Measurements from ENCODE around the gene PIGH. TPM values are rescaled to one million over a fixed set of nuclear protein-coding genes. Genes with fewer than 3 reads are reported as not detected.
"Not testable (repeated sequence)": the region's sequence is repeated elsewhere in the genome, so short reads cannot be mapped to it uniquely, and the experiment has no call there.

PIGH gene
- total RNA-seq, 1 donor from 2014 or later: 12.0 TPM

DNA sequence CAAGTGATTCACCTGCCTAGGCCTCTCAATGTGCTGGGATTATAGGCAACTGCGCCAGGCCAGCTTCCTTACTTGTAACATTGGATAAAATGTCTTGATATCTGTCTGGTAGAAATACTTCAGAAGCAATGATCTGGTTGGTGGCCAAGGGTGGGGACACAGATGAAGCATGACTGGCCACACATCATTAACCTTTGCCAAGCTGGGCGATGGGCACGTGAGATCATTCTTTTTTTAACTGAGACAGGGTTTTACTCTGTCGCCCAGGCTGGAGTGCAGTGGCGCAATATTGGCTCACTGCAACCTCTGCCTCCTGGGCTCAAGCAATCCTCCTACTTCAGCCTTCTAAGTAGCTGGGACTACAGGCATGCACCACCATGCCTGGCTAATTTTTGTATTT, 35.8 kb downstream of the PIGH start:
- no peak for ATAC-seq (ENCODE audit: poor library complexity)
- DNase-seq: no peak
- intact Hi-C loops (cut with DNase I): no loop called here

DNA sequence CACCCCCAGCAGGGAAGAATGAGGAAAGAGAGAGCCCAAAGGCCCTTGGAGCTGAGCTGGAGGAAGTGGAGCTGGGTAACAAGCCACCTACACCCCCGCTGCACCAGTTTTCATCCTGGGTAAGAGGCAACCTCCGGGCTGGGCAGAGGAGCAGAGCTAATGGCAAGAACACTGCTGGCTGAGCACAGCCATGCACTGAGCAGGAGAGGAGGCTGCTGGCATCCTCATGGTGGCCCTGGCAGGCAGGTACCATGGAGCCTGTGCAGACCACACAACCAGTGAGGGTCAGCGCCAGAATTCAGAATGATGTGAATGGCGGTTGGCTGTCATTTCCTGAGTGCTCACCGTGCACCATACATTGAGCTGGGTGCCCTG, 37.3 kb downstream of the PIGH start:
- no peak for DNase-seq
- ATAC-seq (ENCODE audit: poor library complexity): no peak
- intact Hi-C loops (cut with DNase I): no loop called here

DNA sequence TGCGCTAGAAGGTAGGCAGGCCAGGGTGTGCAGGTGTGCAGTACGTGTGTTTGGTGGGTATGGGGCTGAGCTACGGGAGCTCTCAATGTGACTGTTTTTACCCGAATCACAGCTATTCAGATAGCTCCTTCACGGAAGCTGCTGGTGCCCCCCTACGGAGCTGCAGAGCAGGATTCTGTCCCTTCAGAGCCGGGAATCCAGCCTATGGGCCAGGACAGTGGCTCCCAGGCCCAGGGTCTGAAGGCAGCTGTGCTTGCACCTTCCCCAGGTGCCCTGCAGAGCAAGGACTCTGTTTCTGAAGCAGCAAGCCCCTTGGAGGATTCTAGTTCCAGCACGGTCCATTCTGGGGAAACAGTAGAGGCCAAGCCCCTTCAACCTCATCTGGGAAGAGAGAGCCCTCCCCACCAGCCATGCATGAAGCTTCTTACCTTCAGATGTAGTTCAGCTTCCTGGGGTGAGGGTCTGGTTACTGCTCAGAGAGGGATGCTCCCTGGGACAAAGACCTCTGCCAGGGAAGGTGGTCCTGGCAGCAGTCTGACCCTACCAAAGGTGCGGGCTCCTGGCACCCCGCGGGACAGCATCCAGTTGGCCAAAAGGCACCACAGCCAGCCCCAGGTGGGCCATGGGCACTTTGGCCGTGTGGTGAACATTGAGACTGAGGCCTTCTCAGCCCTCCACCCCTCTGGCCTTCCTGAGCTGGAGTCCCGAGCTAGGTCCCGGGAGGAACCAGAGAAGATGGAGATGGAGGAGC, 37.9 kb downstream of the PIGH start:
- intact Hi-C loops (cut with DNase I): no loop called here
- no peak for ATAC-seq (ENCODE audit: poor library complexity)
- no peak for DNase-seq

DNA sequence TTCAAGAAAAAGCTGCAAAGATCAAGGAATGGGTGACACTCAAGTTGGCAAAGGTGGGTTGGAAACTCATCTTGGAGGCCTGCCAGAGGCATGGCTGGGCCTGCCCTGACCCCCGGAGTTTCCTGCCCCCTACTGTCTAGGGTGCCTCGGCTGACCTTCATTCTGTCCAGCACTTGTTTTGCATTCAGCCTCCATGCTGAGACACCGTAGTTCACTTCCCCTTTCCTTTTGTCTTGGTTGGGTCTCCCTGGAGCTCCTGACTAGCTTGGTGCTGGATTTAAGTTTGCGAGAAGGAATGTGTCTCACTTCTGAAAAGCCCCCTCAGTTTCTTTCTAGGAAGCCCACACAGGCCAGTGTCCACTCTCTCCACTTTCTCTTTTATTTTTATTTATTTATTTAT, 40.4 kb downstream of the PIGH start:
- intact Hi-C loops (cut with DNase I): no loop called here
- DNase-seq (no peak), ATAC-seq (ENCODE audit: poor library complexity) (no peak)

DNA sequence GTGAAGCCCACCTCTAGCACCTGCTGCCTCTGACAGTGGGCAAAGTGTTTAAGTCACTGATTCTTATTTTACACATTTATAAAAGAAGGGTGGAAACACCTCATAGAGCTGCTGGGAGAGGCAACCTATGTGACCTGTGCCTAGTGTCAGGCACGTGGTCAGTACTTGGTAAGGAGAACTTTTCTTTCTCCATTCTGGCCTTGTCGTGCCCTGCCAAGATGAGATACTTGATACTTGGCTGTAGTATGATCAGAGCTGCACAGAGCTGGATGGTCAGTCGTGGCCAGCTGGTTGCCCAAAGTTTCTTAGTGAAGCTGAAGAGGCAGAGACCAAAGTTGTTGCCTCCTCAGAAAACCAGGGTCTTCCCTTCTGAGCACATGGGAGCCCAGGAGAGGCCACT, 42.4 kb downstream of the PIGH start:
- ATAC-seq (ENCODE audit: poor library complexity): no peak
- intact Hi-C loops (cut with DNase I): no loop called here
- no peak for DNase-seq

DNA sequence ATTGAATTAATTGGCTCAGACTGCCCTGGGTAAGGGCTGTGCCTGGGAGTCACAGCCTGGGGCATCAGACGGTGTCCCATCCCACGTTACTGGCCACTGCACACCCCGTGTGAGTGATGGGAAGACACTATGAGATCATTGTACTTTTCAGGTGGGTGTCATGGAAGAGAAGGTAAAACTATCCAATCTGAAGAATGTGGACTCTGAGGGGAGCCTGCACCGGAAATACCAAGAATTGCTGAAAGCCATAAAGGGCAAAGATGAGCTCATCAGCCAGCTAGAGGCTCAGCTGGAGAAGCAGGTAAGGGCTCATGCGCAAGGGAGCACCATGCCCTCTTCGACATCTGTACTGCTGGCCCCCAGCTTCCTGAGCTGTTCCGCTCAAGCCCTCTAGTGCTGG, 43.0 kb downstream of the PIGH start:
- no peak for ATAC-seq (ENCODE audit: poor library complexity)
- no peak for DNase-seq
- intact Hi-C loops (cut with DNase I): no loop called here

DNA sequence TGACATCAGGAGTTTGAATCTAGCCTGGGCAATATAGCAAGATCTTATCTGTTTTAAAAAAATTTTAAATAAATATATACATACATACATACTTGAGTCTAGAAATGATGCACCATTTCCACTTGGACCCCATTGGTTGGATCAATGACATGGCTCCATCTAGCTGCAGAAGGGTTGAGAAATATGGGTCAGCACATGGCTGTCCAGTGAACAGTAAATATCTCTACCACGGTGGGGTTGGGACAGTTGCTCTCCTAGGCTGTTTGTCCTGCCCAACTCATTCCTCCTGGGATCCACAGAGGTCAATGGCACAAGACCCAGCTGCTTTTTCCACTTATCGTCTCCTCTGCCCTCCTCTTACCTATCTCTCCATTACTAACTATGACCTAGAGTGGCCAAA, 43.4 kb downstream of the PIGH start:
- ATAC-seq (ENCODE audit: poor library complexity): no peak
- no peak for DNase-seq
- intact Hi-C loops (cut with DNase I): no loop called here

DNA sequence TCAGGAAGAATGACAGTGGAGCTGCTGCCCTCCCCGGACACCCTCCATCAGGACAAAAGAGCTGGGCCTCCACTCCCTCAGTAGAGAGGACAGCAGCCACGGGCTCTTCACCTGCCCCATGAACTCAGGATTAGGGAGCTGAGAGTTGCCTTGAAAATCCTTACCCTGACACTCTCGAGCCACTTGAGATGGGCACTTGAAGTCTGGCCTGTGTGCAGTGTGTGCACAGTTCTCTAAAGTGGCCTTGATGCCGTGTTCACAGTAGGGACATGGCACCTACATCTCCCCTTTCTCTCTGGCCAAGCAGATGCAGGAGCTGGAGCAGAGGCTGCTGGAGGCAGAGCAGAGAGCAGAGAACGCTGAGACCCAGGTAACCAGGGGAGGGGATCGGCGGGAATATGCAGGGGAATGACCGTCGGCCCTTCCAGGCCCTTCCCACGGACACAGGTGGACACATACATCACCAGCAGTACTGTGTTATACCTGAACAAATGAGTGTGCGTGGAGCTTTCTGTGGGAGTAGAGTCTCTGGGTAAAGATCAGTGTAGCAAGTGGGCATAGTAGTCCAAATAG, 44.5 kb downstream of the PIGH start:
- no peak for ATAC-seq (ENCODE audit: poor library complexity)
- intact Hi-C loops (cut with DNase I): no loop called here
- no peak for DNase-seq

DNA sequence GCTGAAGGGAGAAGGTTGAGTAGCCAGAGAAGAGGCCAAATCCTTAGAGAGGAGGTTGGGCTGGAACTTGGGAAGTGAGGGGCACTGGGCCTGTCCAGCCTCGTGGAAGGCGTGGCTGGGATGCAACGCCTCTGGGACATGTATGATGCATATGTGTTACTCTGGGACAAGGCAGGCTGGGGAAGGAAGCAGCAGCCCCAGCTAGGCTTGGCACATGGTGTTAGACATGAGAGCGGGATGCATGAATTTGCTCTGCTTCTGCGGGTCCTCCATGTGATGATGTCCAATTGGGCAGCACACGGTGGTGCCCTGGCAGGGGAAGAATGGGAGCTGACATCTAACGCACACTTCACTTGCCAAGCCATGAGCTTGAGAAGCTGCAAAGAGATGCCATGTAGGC, 45.7 kb downstream of the PIGH start:
- DNase-seq: no peak
- intact Hi-C loops (cut with DNase I): no loop called here
- no peak for ATAC-seq (ENCODE audit: poor library complexity)

DNA sequence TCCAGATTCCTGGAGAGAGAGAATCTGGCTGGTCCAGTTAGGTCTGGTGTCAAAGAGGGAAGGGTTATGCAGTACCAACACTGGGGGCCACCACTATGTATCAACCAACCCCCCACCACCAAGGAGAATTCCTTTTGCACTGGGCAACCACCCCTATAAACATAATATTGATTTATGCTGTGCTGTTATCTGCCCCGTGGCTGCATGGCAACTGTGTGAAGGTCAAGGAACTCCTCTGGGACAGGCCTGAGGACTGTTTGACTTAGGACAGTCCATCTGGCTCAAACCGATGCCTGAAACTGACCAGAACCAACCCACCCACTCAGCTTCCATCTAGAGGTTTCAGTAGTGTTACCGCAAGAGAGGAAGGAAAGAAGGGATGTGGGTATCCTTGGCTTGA, 46.5 kb downstream of the PIGH start:
- DNase-seq: no peak
- intact Hi-C loops (cut with DNase I): no loop called here
- no peak for ATAC-seq (ENCODE audit: poor library complexity)

DNA sequence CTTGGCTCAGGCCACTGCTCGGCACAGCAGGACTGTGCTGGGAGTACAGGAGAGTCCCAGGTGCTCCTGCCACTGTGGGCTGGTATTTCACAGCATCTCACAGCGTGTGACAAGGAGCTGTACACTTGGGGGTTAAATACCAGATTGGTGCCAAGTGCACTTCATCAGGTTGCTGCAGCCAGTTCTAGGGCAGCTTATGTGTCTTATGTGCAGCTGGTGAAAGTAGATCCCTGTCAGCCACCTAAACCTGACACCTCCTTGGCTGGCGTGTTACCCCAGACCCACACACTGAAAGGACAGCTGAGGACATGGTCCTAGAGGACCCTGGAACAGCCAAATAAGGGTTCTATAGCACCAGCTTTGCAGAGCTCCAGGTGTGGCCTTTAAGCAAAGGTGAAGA, 48.1 kb downstream of the PIGH start:
- ATAC-seq (ENCODE audit: poor library complexity) (peak; percentile 81), DNase-seq (no peak)
- intact Hi-C loops (cut with DNase I): no loop called here

DNA sequence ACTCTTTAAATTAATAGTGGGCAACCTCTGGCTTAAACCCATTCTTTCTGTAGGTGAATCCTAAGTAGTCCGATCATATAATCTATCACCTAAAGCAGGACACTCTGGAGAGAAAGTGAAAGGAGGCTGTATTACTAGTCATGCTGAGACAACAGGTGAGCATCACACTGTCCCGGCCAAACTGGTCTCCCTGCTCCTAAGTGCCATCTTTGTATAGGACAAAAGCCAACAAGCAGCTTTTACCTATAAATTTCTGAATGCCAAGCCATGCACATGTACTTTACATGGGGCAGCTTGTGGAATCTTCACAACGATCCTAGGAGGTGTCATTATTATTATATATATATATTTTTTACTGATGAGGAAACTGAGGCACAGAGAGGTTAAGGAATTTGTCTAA, 48.9 kb downstream of the PIGH start:
- ATAC-seq (ENCODE audit: poor library complexity) (no peak), DNase-seq (no peak)
- intact Hi-C loops (cut with DNase I): no loop called here

DNA sequence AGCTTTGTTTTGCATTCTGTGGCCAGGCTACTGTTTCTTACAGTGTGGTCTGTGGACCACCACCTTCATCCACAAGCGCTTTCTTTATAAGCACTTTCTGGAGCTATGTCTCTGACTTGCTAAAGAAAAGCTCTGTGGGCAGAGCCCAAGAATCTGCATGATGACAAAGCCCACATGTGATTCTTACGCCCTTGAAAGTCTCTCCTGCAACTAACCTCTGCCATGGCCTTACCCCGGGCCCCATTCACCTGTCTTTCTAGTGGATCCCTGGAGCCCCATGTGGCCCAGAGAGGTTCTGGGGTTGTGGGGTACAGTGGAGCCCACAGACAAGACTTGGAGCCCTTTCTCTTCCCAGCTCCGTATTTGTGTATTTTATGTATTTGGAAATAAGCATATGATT, 50.3 kb downstream of the PIGH start:
- ATAC-seq (ENCODE audit: poor library complexity): no peak
- intact Hi-C loops (cut with DNase I): no loop called here
- no peak for DNase-seq

DNA sequence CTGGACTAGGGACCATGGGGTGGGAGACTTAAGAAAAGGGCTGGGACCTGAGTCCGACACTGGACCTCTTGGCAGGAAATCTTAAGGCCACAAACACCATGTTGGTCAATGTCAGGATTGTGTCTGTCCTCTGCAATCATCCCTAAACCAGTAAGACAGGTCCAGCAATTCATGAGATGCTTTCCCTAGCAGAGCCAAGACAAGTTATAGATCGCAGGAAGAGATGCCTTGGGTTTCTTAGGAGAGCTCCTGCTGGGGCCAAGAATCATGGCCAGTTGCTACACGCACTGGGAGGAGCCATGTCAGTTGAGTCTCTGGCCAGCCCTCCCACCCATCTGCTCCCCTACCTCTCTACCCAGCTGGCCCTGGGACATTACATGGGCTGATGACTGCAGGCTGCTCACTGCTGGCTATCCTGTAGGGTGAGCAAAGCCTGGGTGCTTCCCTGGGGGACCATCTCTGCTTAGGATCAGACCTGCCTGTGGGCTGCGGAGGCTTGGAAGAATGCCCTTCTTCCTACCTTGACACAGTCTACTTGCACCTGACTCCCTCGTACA, 52.8 kb downstream of the PIGH start:
- no peak for ATAC-seq (ENCODE audit: poor library complexity)
- no peak for DNase-seq
- intact Hi-C loops (cut with DNase I): no loop called here

DNA sequence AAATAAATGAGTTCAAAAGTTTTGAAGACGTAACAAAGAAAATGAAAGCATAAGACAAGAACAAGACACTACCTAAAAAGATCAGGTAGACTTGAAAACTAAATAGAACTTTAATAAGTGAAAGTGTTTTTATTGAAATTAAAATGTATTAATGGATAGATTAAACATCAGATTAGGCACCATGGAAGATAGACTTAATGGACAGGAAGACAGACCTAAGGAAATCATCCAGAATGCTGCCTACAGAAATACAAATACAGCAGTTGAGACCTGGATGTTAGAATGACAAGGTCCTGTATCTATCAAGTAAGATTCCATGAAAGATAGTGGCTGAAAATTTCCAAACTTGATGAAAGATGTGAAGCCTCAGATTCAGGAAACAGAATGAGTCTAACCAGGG, 55.5 kb downstream of the PIGH start:
- intact Hi-C loops (cut with DNase I): no loop called here
- ATAC-seq (ENCODE audit: poor library complexity): no peak
- no peak for DNase-seq

DNA sequence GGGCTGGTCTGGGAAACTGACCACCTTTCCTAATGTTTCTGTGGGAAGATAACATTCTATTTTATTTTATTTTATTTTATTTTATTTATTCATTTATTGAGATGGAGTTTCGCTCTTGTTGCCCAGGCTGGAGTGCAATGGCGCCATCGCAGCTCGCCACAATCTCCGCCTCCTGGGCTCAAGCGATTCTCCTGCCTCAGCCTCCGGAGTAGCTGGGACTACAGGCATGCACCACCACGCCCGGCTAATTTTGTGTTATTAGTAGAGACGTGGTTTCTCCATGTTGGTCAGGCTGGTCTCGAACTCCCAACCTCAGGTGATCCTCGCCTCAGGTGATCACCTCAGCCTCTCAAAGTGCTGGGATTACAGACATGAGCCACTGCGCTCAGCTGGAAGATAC, 57.4 kb downstream of the PIGH start:
- intact Hi-C loops (cut with DNase I); DNase-seq; ATAC-seq (ENCODE audit: poor library complexity): not testable (repeated sequence)

DNA sequence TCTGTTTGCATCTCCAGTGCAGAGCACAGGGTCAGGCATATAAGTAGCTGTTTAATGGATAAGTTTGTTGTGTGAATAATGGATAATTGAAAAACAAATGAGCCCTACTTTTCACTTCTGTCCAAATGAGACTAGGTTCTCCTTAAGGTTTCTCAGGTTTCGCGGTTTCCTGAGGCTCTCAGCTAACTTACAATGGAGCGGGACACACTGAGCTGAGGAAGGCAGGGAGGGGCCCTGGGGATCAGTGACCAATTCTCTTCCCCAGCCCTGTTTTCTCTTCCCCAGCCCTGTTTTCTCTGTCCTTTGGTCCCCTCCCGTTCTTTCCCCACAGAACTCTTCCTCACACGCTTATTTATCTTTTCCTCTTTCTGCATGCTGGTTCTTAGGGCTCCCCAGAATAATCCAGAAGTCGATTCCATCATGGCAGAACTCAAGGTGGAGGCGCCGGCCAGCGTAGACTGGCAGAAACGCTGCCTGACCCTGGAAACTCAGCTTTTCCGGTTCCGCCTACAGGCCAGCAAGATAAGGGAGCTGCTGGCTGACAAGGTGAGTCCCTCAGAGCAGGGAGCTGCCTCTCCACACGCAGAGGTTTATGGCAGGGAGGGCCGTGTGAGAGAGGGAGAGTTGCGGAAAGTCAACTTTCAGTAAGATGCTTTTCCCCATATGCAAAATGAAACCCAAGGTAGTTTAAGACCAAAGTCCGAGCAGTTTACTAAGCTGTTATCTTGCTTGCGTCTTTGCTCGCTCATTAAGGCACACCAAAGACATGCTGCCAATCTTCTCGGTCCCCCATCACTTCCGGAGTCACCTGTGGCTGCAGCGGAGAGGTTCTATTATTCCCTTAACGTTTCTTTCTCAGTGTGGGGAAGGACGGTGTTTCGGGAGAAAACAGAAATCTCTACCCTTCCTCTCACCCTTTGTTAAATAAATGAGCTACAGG, 58.4 kb downstream of the PIGH start:
- ATAC-seq (ENCODE audit: poor library complexity): no peak
- no peak for DNase-seq
- intact Hi-C loops (cut with DNase I): no loop called here

Data from Right ventricle myocardium superior (tissue), 1 donor.